HG03575 (cell line): ENCODE measurements around the gene NSUN3.
"Not testable (repeated sequence)": the region's sequence is repeated elsewhere in the genome, so short reads cannot be mapped to it uniquely, and the experiment has no call there.

Source experiments
- ATAC-seq: cut with Tn5 transposase; IDR thresholded peaks from one replicate; pipeline ENCODE4 v1.9.1; 2021; ENCODE audit not compliant: unreplicated experiment, insufficient number of reproducible peaks, low FRiP score; ENCODE audit errors: extremely low read depth

NSUN3 gene

GRCh38 chr3:94065819-94066480 lies 3.1 kb downstream of the NSUN3 start:
- no peak for ATAC-seq

GRCh38 chr3:94066506-94067500 lies 3.9 kb downstream of the NSUN3 start:
- no peak for ATAC-seq

GRCh38 chr3:94069194-94069813 lies 6.4 kb downstream of the NSUN3 start:
- no peak for ATAC-seq

GRCh38 chr3:94070341-94070911 lies 7.6 kb downstream of the NSUN3 start:
- ATAC-seq: peak; percentile 37

- peak; percentile 68 for ATAC-seq
These were observed 8.9 kb downstream of the NSUN3 start for GRCh38 chr3:94071713-94072284.

GRCh38 chr3:94076055-94076454 lies 13.2 kb downstream of the NSUN3 start:
- no peak for ATAC-seq

GRCh38 chr3:94080552-94080951 lies 17.7 kb downstream of the NSUN3 start:
- ATAC-seq: not testable (repeated sequence)

- no peak for ATAC-seq
These were observed 19.0 kb downstream of the NSUN3 start for GRCh38 chr3:94081884-94082283.

- ATAC-seq: no peak
These were observed 19.6 kb downstream of the NSUN3 start for GRCh38 chr3:94082391-94082937.

- peak; percentile 59 for ATAC-seq
These were observed 20.4 kb downstream of the NSUN3 start for GRCh38 chr3:94083261-94083660.

GRCh38 chr3:94089126-94089525 lies 26.3 kb downstream of the NSUN3 start:
- ATAC-seq: no peak

GRCh38 chr3:94092086-94092485 lies 29.2 kb downstream of the NSUN3 start:
- no peak for ATAC-seq

- ATAC-seq: no peak
These were observed 30.3 kb downstream of the NSUN3 start for GRCh38 chr3:94093151-94093550.

- ATAC-seq: no peak
These were observed 32.2 kb downstream of the NSUN3 start for GRCh38 chr3:94095111-94095510.

GRCh38 chr3:94098452-94098851 lies 35.6 kb downstream of the NSUN3 start:
- ATAC-seq: no peak

- ATAC-seq: no peak
These were observed 36.5 kb downstream of the NSUN3 start for GRCh38 chr3:94099311-94099710.

- no peak for ATAC-seq
These were observed 39.0 kb downstream of the NSUN3 start for GRCh38 chr3:94101860-94102259.

- no peak for ATAC-seq
These were observed 43.4 kb downstream of the NSUN3 start for GRCh38 chr3:94106268-94106667.

- ATAC-seq: not testable (repeated sequence)
These were observed 47.4 kb downstream of the NSUN3 start for GRCh38 chr3:94110232-94110631.
